Sigmoid colon (tissue), 7 donors: ENCODE measurements around the gene MS4A4A. TPM values are rescaled to one million over a fixed set of nuclear protein-coding genes. Genes with fewer than 3 reads are reported as not detected.
"Not testable (repeated sequence)": the region's sequence is repeated elsewhere in the genome, so short reads cannot be mapped to it uniquely, and the experiment has no call there.

Source experiments
- DNase-seq: peaks from one replicate; pipeline ENCODE4 v3.0.0-alpha.2; 2019
- H3K27ac ChIP-seq, 4 donors: fragments of 200-600 bp; sonication (generic); one replicate each; pipeline ENCODE4 v1.5.1; 2016 to 2019; ENCODE audit warnings: mild to moderate bottlenecking in 1 of 4
- H3K27me3 ChIP-seq, 3 donors: fragments of 200-600 bp; sonication (generic); one replicate each; pipeline ENCODE4 v1.5.1; 2019; ENCODE audit warnings: mild to moderate bottlenecking in 1 of 3
- H3K36me3 ChIP-seq, 4 donors: fragments of 200-600 bp; sonication (generic); one replicate each; pipeline ENCODE4 v1.5.1; 2016 to 2019
- H3K4me1 ChIP-seq, 4 donors: fragments of 200-600 bp; sonication (generic); one replicate each; pipeline ENCODE4 v1.5.1; 2017 to 2019
- H3K4me3 ChIP-seq, 4 donors: fragments of 200-600 bp; sonication (generic); one replicate each; pipeline ENCODE4 v1.5.1; 2017 to 2019; ENCODE audit warnings: mild to moderate bottlenecking in 2 of 4, moderate library complexity in 1 of 4
- H3K9me3 ChIP-seq, 4 donors: fragments of 200-600 bp in 3 of 4; sonication (generic) in 3 of 4; one replicate each; pipeline versions ENCODE4 v1.5.1 to v1.6.1; 2013 to 2019
- EP300 ChIP-seq, 4 donors: sonication (generic); formaldehyde crosslinking; IDR thresholded peaks; one replicate each; pipeline ENCODE4 v1.6.1; 2017; ENCODE audit warnings: antibody characterized with exemption in 4 of 4
- POLR2A ChIP-seq, 2 donors: fragments of 450-650 bp; IDR thresholded peaks; one replicate each; pipeline ENCODE4 v1.6.1; 2016; ENCODE audit warnings: antibody characterized with exemption in 2 of 2, mild to moderate bottlenecking in 2 of 2, moderate library complexity in 2 of 2
- POLR2AphosphoS5 ChIP-seq, 4 donors: sonication (generic); formaldehyde crosslinking; IDR thresholded peaks; one replicate each; pipeline ENCODE4 v1.6.1; 2017; ENCODE audit warnings: antibody characterized with exemption in 4 of 4
- WGBS, 2 donors: extraction: QIAGEN DNeasy Blood & Tissue Kit; methylation state at CpG; one replicate each; pipeline ENCODE4 v1.1.7; 2013; 5-methylcytosine and 5-hydroxymethylcytosine counted together
- intact Hi-C: fragments of 100-400 bp; cut with DNase I; formaldehyde crosslinking; loops from one replicate; pipeline ENCODE4 v1.15.1; 2023
- polyA plus RNA-seq, 3 donors: library from polyadenylated mRNA; stranded (reverse); fragments of 200-250 nt; gene quantifications; one replicate each; pipeline ENCODE4 v1.2.3, GENCODE V29; 2013
- total RNA-seq, 4 donors: library from RNA; depleted of rRNA; stranded (reverse); fragments of >200 nt; gene quantifications; one replicate each; pipeline ENCODE4 v1.1.0, GENCODE V29; 2016
- TF ChIP-seq, protein P1 (sequence below), 4 experiments: fragments of 450-650 bp in 3 of 4; fragments of 200-600 bp in 1 of 4; IDR thresholded peaks; one replicate each; pipeline ENCODE4 v1.5.1; 2016 to 2019; ENCODE audit warnings: antibody characterized with exemption in 4 of 4, mild to moderate bottlenecking in 3 of 4, moderate library complexity in 2 of 4
- donor health status: healthy with polysubstance abuse.
- donor health status: Bipolar disorder and iron deficiency.
- donor health status: healthy.

MS4A4A gene
- total and polyA plus RNA-seq, 7 donors = 10.8 to 49.9 (median 35.4) TPM

GRCh38 chr11:60265373-60266214, 14.9 kb upstream of the MS4A4A start:
- intact Hi-C loops = no loop called here
- no peak overlapping the region for H3K4me3 ChIP-seq
- no peaks in the 10 kb centered on the region for H3K4me1 ChIP-seq
- no peak overlapping the region for H3K27ac ChIP-seq
- WGBS, 2 donors = 25 to 28% methylated on average over 4 of the region's 4 CpGs
- peaks cover 0 to 3% (median 0%) of the 10 kb centered on the region in 3 donors for H3K27me3 ChIP-seq
- no peak for DNase-seq
- no peaks in the 10 kb centered on the region for H3K36me3 ChIP-seq
- no peak for TF ChIP-seq EP300 (IDR thresholded peaks at IDR 0.05)
- TF ChIP-seq, protein P1, sequence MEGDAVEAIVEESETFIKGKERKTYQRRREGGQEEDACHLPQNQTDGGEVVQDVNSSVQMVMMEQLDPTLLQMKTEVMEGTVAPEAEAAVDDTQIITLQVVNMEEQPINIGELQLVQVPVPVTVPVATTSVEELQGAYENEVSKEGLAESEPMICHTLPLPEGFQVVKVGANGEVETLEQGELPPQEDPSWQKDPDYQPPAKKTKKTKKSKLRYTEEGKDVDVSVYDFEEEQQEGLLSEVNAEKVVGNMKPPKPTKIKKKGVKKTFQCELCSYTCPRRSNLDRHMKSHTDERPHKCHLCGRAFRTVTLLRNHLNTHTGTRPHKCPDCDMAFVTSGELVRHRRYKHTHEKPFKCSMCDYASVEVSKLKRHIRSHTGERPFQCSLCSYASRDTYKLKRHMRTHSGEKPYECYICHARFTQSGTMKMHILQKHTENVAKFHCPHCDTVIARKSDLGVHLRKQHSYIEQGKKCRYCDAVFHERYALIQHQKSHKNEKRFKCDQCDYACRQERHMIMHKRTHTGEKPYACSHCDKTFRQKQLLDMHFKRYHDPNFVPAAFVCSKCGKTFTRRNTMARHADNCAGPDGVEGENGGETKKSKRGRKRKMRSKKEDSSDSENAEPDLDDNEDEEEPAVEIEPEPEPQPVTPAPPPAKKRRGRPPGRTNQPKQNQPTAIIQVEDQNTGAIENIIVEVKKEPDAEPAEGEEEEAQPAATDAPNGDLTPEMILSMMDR (IDR thresholded peaks at IDR 0.05) = peak in 3 of 4 experiments; percentile 27 to 54 (median 49)
- peaks cover 0 to 3% (median 0%) of the 10 kb centered on the region in 4 donors for H3K9me3 ChIP-seq

DNA sequence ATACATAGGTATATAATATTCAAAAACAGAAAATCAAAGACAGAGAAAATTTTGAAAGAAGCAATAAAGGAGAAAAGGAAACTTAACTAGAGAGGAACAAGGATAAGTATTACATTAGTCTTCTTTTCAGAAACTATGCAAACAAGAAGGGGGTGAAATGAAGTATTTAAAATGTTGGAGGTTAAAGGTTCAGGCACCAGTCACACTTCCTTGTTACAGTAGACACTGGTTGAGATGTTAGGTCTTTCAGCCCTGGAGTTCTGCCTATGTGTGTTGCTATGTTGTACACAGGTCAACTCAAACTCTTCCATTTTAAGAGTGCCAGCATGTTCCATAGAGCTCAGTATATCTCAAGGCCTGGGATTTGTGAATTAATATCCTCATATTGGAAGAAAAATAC, 6.0 kb upstream of the MS4A4A start:
- intact Hi-C loops = no loop called here
- TF ChIP-seq POLR2A (IDR thresholded peaks at IDR 0.05) = no peak
- TF ChIP-seq POLR2AphosphoS5 (IDR thresholded peaks at IDR 0.05) = no peak
- TF ChIP-seq, protein P1 (IDR thresholded peaks at IDR 0.05) = no peak
- no peak for TF ChIP-seq EP300 (IDR thresholded peaks at IDR 0.05)
- Histone ChIP-seq H3K27ac (no peak overlapping the region), H3K36me3 (no peaks in the 10 kb centered on the region), H3K27me3 (no peaks in the 10 kb centered on the region), H3K4me1 (no peaks in the 10 kb centered on the region), H3K4me3 (no peak overlapping the region), H3K9me3 (no peaks in the 10 kb centered on the region)
- no peak for DNase-seq

DNA sequence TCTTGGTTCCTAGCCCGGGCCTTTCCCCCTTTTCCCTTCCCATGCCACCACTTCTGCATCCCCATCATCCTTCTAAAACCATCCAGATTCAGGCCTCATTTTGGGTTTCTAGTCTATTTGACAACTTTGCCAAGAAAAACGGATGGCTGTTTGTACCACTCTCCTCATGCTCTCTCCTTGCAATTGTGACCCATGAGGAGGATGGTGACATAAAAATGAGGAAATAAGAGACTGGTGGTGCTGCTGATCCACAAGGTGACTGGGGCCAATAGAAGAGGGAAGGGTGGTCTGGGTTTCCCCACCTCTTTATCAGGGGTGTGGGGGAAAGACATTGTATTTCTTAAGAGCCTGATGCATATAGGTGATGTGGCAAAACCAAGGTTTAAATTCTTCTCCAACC, 1.0 kb downstream of the MS4A4A start:
- peak overlapping the region in 3 of 4 donors; percentile 14 to 55 (median 50) for H3K27ac ChIP-seq
- WGBS, 2 donors = 54 to 57% methylated on average over 2 of the region's 2 CpGs
- no peaks in the 10 kb centered on the region for H3K36me3 ChIP-seq
- no peaks in the 10 kb centered on the region for H3K9me3 ChIP-seq
- H3K4me1 ChIP-seq = no peaks in the 10 kb centered on the region
- TF ChIP-seq POLR2A (IDR thresholded peaks at IDR 0.05) = no peak
- TF ChIP-seq, protein P1 (IDR thresholded peaks at IDR 0.05) = no peak
- peak in 1 of 4 donors; percentile 10 for TF ChIP-seq POLR2AphosphoS5 (IDR thresholded peaks at IDR 0.05)
- no peak for TF ChIP-seq EP300 (IDR thresholded peaks at IDR 0.05)
- H3K27me3 ChIP-seq = no peaks in the 10 kb centered on the region
- intact Hi-C loops = no loop called here
- no peak for DNase-seq
- H3K4me3 ChIP-seq = peak overlapping the region in 3 of 4 donors; percentile 0 to 31 (median 31)

GRCh38 chr11:60282286-60282685, 1.8 kb downstream of the MS4A4A start:
- Histone ChIP-seq H3K4me3 (peak overlapping the region in 3 of 4 donors; percentile 0 to 31 (median 7)), H3K27ac (peak overlapping the region in 3 of 4 donors; percentile 10 to 55 (median 32)), H3K27me3 (no peaks in the 10 kb centered on the region), H3K36me3 (no peaks in the 10 kb centered on the region), H3K4me1 (no peaks in the 10 kb centered on the region), H3K9me3 (no peaks in the 10 kb centered on the region)
- DNase-seq = no peak
- WGBS, 2 donors = 86 to 87% methylated on average over 2 of the region's 2 CpGs
- TF ChIP-seq EP300 (IDR thresholded peaks at IDR 0.05) (no peak), POLR2AphosphoS5 (IDR thresholded peaks at IDR 0.05) (no peak), POLR2A (IDR thresholded peaks at IDR 0.05) (no peak)
- TF ChIP-seq, protein P1 (IDR thresholded peaks at IDR 0.05) = no peak
- intact Hi-C loops = no loop called here

DNA sequence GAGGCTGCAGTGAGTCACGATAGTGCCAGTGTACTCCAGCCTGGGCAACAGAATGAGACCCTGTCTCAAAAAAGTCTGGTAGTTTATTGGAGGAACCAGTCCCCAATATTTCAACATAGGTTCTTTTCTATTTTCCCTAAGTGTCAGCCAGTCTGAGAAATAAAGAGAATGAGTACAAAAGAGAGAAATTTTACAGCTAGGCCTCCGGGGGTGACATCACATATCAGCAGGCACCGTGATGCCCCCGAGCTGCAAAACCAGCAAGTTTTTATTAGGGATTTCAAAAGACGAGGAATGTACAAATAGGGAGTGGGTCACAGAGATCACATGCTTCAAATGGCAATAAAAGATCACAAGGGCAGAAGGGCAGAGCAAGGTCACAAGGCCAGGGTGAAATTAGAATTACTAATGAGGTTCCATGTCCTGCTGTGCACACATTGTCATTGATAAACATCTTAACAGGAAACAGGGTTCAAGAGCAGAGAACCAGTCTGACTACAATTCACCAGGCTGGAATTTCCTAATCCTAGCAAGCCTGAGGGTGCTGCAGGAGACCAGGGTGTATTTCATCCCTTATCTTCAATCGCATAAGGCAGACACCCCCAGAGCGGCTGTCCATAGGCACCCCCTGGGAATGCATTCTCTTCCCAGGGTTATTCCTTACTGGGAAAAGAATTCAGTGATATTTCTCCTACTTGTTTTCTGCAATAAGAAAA, 5.1 kb downstream of the MS4A4A start:
- 61 to 62% methylated on average over 7 of the region's 7 CpGs for WGBS, 2 donors
- H3K36me3 ChIP-seq, H3K4me1 ChIP-seq, H3K9me3 ChIP-seq, intact Hi-C loops, H3K4me3 ChIP-seq, DNase-seq, H3K27me3 ChIP-seq: not testable (repeated sequence)
- H3K27ac ChIP-seq = peak overlapping the region in 1 of 4 donors; percentile 1
